H1 (cell line): Measurements from ENCODE around the gene CPXM2. TPM values are rescaled to one million over a fixed set of nuclear protein-coding genes. Genes with fewer than 3 reads are reported as not detected.

Source experiments
- CTCF ChIA-PET: fragments of 300-600 bp; sonication (Branson Sonifier 250); formaldehyde crosslinking; loops from one replicate; lab custom pipeline; 2021; ENCODE audit not compliant: partially characterized antibody; lab: Charles Lee
- POLR2A ChIA-PET: fragments of 300-600 bp; sonication (Branson Sonifier 250); formaldehyde crosslinking; loops from one replicate; lab custom pipeline; 2021; ENCODE audit warnings: inconsistent platforms; ENCODE audit not compliant: partially characterized antibody; lab: Charles Lee
- DNase-seq, 2 experiments: peaks; one replicate each; pipeline versions ENCODE4 v3.0.0 to v3.0.0-alpha.2; 2010 to 2022; ENCODE audit warnings: low spot score in 2 of 2, low read depth in 1 of 2, mixed read lengths in 1 of 2
- FAIRE-seq: peaks from 2 replicates; lab custom pipeline; 2011; peaks lifted over from hg19 to GRCh38; lab: Jason Lieb, UNC
- H2AFZ ChIP-seq: 2 replicates; pipeline ENCODE4 v1.8.1; 2012; ENCODE audit warnings: low read length, inconsistent platforms
- H2AK5ac ChIP-seq: 2 replicates; pipeline ENCODE4 v1.6.1; 2013; ENCODE audit warnings: low read depth, low read length
- H2BK120ac ChIP-seq: replicated peaks from 2 replicates; pipeline ENCODE3; 2013; ENCODE audit warnings: low read depth, low read length, inconsistent platforms
- H2BK12ac ChIP-seq: 2 replicates; pipeline ENCODE4 v1.6.1; 2013; ENCODE audit warnings: low read depth, low read length
- H2BK15ac ChIP-seq: 2 replicates; pipeline ENCODE4 v1.6.1; 2013; ENCODE audit warnings: low read length
- H2BK20ac ChIP-seq: 2 replicates; pipeline ENCODE4 v1.6.1; 2013; ENCODE audit warnings: low read length
- H2BK5ac ChIP-seq: 2 replicates; pipeline ENCODE4 v1.6.1; 2013; ENCODE audit warnings: low read depth, low read length
- H3K14ac ChIP-seq: 2 replicates; pipeline ENCODE4 v1.6.1; 2013; ENCODE audit warnings: inconsistent platforms; ENCODE audit not compliant: insufficient read length
- H3K18ac ChIP-seq: 2 replicates; pipeline ENCODE4 v1.6.1; 2013; ENCODE audit warnings: low read length; ENCODE audit errors: extremely low read depth
- H3K23ac ChIP-seq: 2 replicates; pipeline ENCODE4 v1.6.1; 2013; ENCODE audit warnings: inconsistent platforms; ENCODE audit not compliant: insufficient read length
- H3K23me2 ChIP-seq: 2 replicates; pipeline ENCODE4 v1.6.1; 2013; ENCODE audit warnings: low read depth, low read length
- H3K27ac ChIP-seq: 2 replicates; pipeline ENCODE4 v1.6.1; 2011; ENCODE audit warnings: low read depth, low read length, inconsistent platforms
- H3K27me3 ChIP-seq, 4 experiments: replicated peaks in 1 of 4; 1 replicate in 1 of 4; 2 replicates in 3 of 4; pipeline versions ENCODE4 v1.6.1 to v1.8.1; 2011 to 2013; ENCODE audit warnings: low read length in 3 of 4, mild to moderate bottlenecking in 3 of 4, inconsistent platforms in 2 of 4, mixed read lengths in 2 of 4, moderate library complexity in 1 of 4; ENCODE audit not compliant: control insufficient read depth in 3 of 4, insufficient read depth in 3 of 4; ENCODE audit errors: extremely low read depth in 1 of 4
- H3K36me3 ChIP-seq, 4 experiments: 2 replicates each; pipeline versions ENCODE4 v1.6.1 to v1.8.1; 2011 to 2013; ENCODE audit warnings: mild to moderate bottlenecking in 4 of 4, low read length in 3 of 4, moderate library complexity in 2 of 4, control low read depth in 1 of 4, inconsistent platforms in 1 of 4; ENCODE audit not compliant: insufficient read depth in 4 of 4, control insufficient read depth in 2 of 4
- H3K4ac ChIP-seq: replicated peaks from 2 replicates; pipeline ENCODE3; 2013; ENCODE audit warnings: low read length, low read depth, mixed read lengths, inconsistent platforms; ENCODE audit not compliant: insufficient read length
- H3K4me1 ChIP-seq, 4 experiments: replicated peaks in 1 of 4; 1 replicate in 1 of 4; 2 replicates in 3 of 4; pipeline versions ENCODE4 v1.6.1 to v1.8.1; 2011 to 2013; ENCODE audit warnings: low read length in 3 of 4, inconsistent platforms in 2 of 4, mixed read lengths in 1 of 4; ENCODE audit not compliant: insufficient read depth in 4 of 4, control insufficient read depth in 3 of 4
- H3K4me2 ChIP-seq, 2 experiments: 2 replicates each; pipeline versions ENCODE4 v1.6.1 to v1.8.1; 2011 to 2013; ENCODE audit warnings: low read depth in 2 of 2, low read length in 2 of 2, control low read depth in 1 of 2, inconsistent platforms in 1 of 2, mild to moderate bottlenecking in 1 of 2; ENCODE audit not compliant: insufficient read depth in 1 of 2
- H3K4me3 ChIP-seq, 4 experiments: fragments of 200-600, 300-600 bp in 1 of 4; sonication (generic), shearing (Covaris generic), sonication (Bioruptor Twin) in 1 of 4; 2 replicates each; pipeline versions ENCODE4 v1.5.1 to v1.8.1; 2011 to 2016; ENCODE audit warnings: low read length in 4 of 4, low read depth in 3 of 4, control low read depth in 2 of 4, inconsistent platforms in 2 of 4, mild to moderate bottlenecking in 2 of 4, mixed read lengths in 1 of 4, moderate library complexity in 1 of 4; ENCODE audit not compliant: insufficient read depth in 2 of 4; ENCODE audit errors: extremely low read depth in 1 of 4
- H3K56ac ChIP-seq: replicated peaks from 2 replicates; pipeline ENCODE3; 2013; ENCODE audit warnings: low read depth, mild to moderate bottlenecking, mixed read lengths, low read length, inconsistent platforms; ENCODE audit not compliant: insufficient read length
- H3K79me1 ChIP-seq: 2 replicates; pipeline ENCODE4 v1.6.1; 2013; ENCODE audit warnings: low read depth, low read length, control low read depth
- H3K79me2 ChIP-seq, 2 experiments: 2 replicates each; pipeline versions ENCODE4 v1.6.1 to v1.8.1; 2012 to 2013; ENCODE audit warnings: low read length in 2 of 2, mild to moderate bottlenecking in 2 of 2, inconsistent platforms in 1 of 2; ENCODE audit not compliant: insufficient read depth in 2 of 2, control insufficient read depth in 1 of 2
- H3K9ac ChIP-seq, 4 experiments: replicated peaks in 1 of 4; 1 replicate in 1 of 4; 2 replicates in 3 of 4; pipeline versions ENCODE4 v1.6.1 to v1.8.1; 2011 to 2013; ENCODE audit warnings: low read depth in 3 of 4, low read length in 3 of 4, control low read depth in 2 of 4, mild to moderate bottlenecking in 2 of 4, moderate library complexity in 2 of 4, inconsistent platforms in 1 of 4; ENCODE audit errors: extremely low read depth in 1 of 4
- H3K9me3 ChIP-seq, 2 experiments: 2 replicates each; pipeline versions ENCODE4 v1.6.1 to v1.8.1; 2012 to 2013; ENCODE audit warnings: mild to moderate bottlenecking in 2 of 2, moderate library complexity in 2 of 2, control low read depth in 1 of 2, inconsistent platforms in 1 of 2, low read depth in 1 of 2, low read length in 1 of 2, mixed read lengths in 1 of 2; ENCODE audit not compliant: insufficient read depth in 2 of 2
- H4K20me1 ChIP-seq, 2 experiments: replicated peaks in 1 of 2; 2 replicates each; pipeline versions ENCODE3 to v1.8.1; 2011 to 2013; ENCODE audit warnings: inconsistent platforms in 2 of 2, low read length in 2 of 2, mild to moderate bottlenecking in 1 of 2; ENCODE audit not compliant: insufficient read depth in 2 of 2, control insufficient read depth in 1 of 2
- H4K5ac ChIP-seq: 2 replicates; pipeline ENCODE4 v1.6.1; 2013; ENCODE audit warnings: low read length, low read depth, mixed read lengths, inconsistent platforms; ENCODE audit not compliant: insufficient read length
- H4K8ac ChIP-seq: 2 replicates; pipeline ENCODE4 v1.8.0; 2013; ENCODE audit warnings: mild to moderate bottlenecking, moderate library complexity, low read length, inconsistent platforms; ENCODE audit not compliant: insufficient read depth; ENCODE audit errors: extremely low read depth
- H4K91ac ChIP-seq: replicated peaks from 2 replicates; pipeline ENCODE3; 2013; ENCODE audit warnings: low read length, mixed read lengths, inconsistent platforms; ENCODE audit not compliant: insufficient read length
- BACH1 ChIP-seq: IDR thresholded peaks from 2 replicates; pipeline ENCODE4 v1.6.1; 2012; ENCODE audit warnings: low read length, improper control_type of control experiment
- CHD1 ChIP-seq: IDR thresholded peaks from 2 replicates; pipeline ENCODE4 v1.6.1; 2012; ENCODE audit warnings: low read depth, low read length, improper control_type of control experiment
- KDM4A ChIP-seq: IDR thresholded peaks from one replicate; pipeline ENCODE4 v1.7.1; 2012; ENCODE audit warnings: low read depth, mild to moderate bottlenecking, moderate library complexity, low read length, inconsistent platforms; ENCODE audit not compliant: severe bottlenecking
- POU5F1 ChIP-seq: IDR thresholded peaks from 2 replicates; pipeline ENCODE4 v1.6.1; 2011; ENCODE audit warnings: low read depth, mild to moderate bottlenecking, low read length, moderate library complexity
- RFX5 ChIP-seq: IDR thresholded peaks from 2 replicates; pipeline ENCODE4 v1.6.1; 2011; ENCODE audit warnings: low read depth, low read length, improper control_type of control experiment, borderline replicate concordance
- SIRT6 ChIP-seq: IDR thresholded peaks from one replicate; pipeline ENCODE4 v1.7.1; 2012; ENCODE audit warnings: low read length, inconsistent platforms
- SIX5 ChIP-seq: IDR thresholded peaks from 2 replicates; pipeline ENCODE4 v1.6.1; 2011; ENCODE audit warnings: mild to moderate bottlenecking, low read depth, low read length
- SP1 ChIP-seq: IDR thresholded peaks from 2 replicates; pipeline ENCODE4 v1.6.1; 2011; ENCODE audit warnings: low read depth, low read length
- SP2 ChIP-seq: IDR thresholded peaks from 2 replicates; pipeline ENCODE4 v1.6.1; 2012; ENCODE audit warnings: mild to moderate bottlenecking, low read length, inconsistent platforms
- SUZ12 ChIP-seq: fragments of 200-600 bp; sonication (generic); IDR thresholded peaks from 2 replicates; pipeline ENCODE4 v1.6.1; 2012; ENCODE audit warnings: mild to moderate bottlenecking, inconsistent platforms, low read length, moderate library complexity, mixed read lengths
- ZNF274 ChIP-seq: IDR thresholded peaks from 2 replicates; pipeline ENCODE4 v1.7.0; 2012; ENCODE audit warnings: low read length, borderline replicate concordance; ENCODE audit errors: extremely low read depth
- WGBS, 2 experiments: shearing (Covaris generic) in 1 of 2; methylation state at CpG; one replicate each; pipeline versions ENCODE4 v1.1.6 to v1.1.7; 2013 to 2015; ENCODE audit warnings: low lambda C conversion rate in 2 of 2, mixed read lengths in 2 of 2, inconsistent platforms in 1 of 2, low coverage in 1 of 2, missing lambda C conversion rate in 1 of 2; ENCODE audit not compliant: insufficient replicate concordance in 2 of 2, insufficient coverage in 1 of 2, insufficient read length in 1 of 2; ENCODE audit errors: extremely low coverage in 1 of 2, missing lambda C conversion rate in 1 of 2; 5-methylcytosine and 5-hydroxymethylcytosine counted together
- polyA plus RNA-seq, 7 experiments: library from polyadenylated mRNA; depleted of rRNA in 3 of 7; stranded (reverse) in 5 of 7; unstranded in 2 of 7; fragments of >200 nt in 5 of 7; fragments of 200-250 nt in 2 of 7; gene quantifications; 1 replicate in 5 of 7; 2 replicates in 1 of 7; 4 replicates in 1 of 7; pipeline versions ENCODE4 v1.2.1 to v1.2.3, GENCODE V29; 2011 to 2013; ENCODE audit warnings: missing spikeins in 2 of 7, mixed read lengths in 2 of 7
- total RNA-seq: library from RNA; stranded (reverse); fragmentation: NEBNext Ultra II Directional; extraction: Animal tissue kit (Norgen Biotek cat#: 25700); gene quantifications from 2 replicates; pipeline ENCODE4 v1.2.1, GENCODE V29; 2021
- TF ChIP-seq, protein P1 (sequence below): IDR thresholded peaks from 2 replicates; pipeline ENCODE4 v1.6.1; 2011; ENCODE audit warnings: low read length, improper control_type of control experiment
- TF ChIP-seq, protein P2 (sequence below): IDR thresholded peaks from 2 replicates; pipeline ENCODE4 v1.6.1; 2012; ENCODE audit warnings: inconsistent platforms

Gene CPXM2
- total and polyA plus RNA-seq, 2 of the 8 experiments (the other 6 are each of a cell fraction or from before 2014, with no cell fraction given) = 2.4 to 2.9 TPM

DNA sequence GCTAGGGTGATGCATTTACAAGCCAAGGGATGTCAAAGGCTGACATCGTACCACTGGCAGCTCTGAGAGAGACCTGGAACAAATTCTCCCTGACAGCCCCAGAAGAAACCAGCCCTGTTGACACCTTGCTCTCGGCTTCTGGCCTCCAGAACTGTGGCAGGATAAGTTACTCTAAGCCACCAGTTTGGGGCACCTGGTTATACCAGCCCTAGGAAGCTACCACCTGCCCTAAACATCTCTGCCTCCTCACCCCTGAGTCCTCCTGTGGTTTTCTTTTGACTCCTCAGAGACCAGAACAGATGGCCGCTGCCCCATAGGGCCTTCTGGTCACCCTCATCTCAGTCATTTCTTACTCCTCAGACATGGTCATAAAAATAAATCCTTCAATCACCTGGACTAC is 107.4 kb downstream of the CPXM2 start:
- no peaks in the 10 kb centered on the region for H3K79me1 ChIP-seq
- H4K8ac ChIP-seq = no peak overlapping the region
- H2AK5ac ChIP-seq = no peak overlapping the region
- H3K56ac ChIP-seq = no peak overlapping the region
- no peak overlapping the region for H2AFZ ChIP-seq
- H3K79me2 ChIP-seq = no peaks in the 10 kb centered on the region
- no peak overlapping the region for H3K4ac ChIP-seq
- H3K23me2 ChIP-seq = no peaks in the 10 kb centered on the region
- no peak overlapping the region for H3K9ac ChIP-seq
- H3K23ac ChIP-seq = no peak overlapping the region
- H2BK120ac ChIP-seq = no peak overlapping the region
- H4K91ac ChIP-seq = no peak overlapping the region
- POLR2A ChIA-PET = no interaction called here
- no peak overlapping the region for H3K18ac ChIP-seq
- FAIRE-seq (no peak), DNase-seq (no peak)
- no peaks in the 10 kb centered on the region for H3K36me3 ChIP-seq
- H3K27ac ChIP-seq = no peak overlapping the region
- H2BK20ac ChIP-seq = 0 out of 2 replicates have a peak overlapping the region, but pooled peaks have one; percentile 35
- H3K27me3 ChIP-seq = peaks cover 0 to 9% (median 9%) of the 10 kb centered on the region in 4 experiments; a peak in 3 of 7 replicates
- no peak overlapping the region for H2BK5ac ChIP-seq
- no peak overlapping the region for H3K4me2 ChIP-seq
- no peaks in the 10 kb centered on the region for H3K9me3 ChIP-seq
- no peak overlapping the region for H2BK12ac ChIP-seq
- WGBS, 2 experiments = 87% methylated on average over 3 of the region's 3 CpGs; no CpG with 5 or more reads in 1 of the 2 experiments
- H3K14ac ChIP-seq = no peak overlapping the region
- H3K4me1 ChIP-seq = peaks cover 2 to 10% (median 6%) of the 10 kb centered on the region in 4 experiments; a peak in 3 of 7 replicates
- H2BK15ac ChIP-seq = no peak overlapping the region
- H4K5ac ChIP-seq = no peak overlapping the region
- H4K20me1 ChIP-seq = no peaks in the 10 kb centered on the region
- CTCF ChIA-PET = interaction anchor here (0.8 to 1.6 kb wide), 6 partner anchors 9 to 211 kb away, joined by 3 to 5 read pairs (median 4); no protein-coding TSS in a partner anchor
- no peak overlapping the region for H3K4me3 ChIP-seq
- TF ChIP-seq CHD1 (no peak), ZNF274 (no peak), SIX5 (no peak), RFX5 (no peak), SP2 (no peak), SIRT6 (no peak), SUZ12 (no peak), KDM4A (no peak), BACH1 (no peak), POU5F1 (no peak), SP1 (no peak)
- TF ChIP-seq, protein P1, sequence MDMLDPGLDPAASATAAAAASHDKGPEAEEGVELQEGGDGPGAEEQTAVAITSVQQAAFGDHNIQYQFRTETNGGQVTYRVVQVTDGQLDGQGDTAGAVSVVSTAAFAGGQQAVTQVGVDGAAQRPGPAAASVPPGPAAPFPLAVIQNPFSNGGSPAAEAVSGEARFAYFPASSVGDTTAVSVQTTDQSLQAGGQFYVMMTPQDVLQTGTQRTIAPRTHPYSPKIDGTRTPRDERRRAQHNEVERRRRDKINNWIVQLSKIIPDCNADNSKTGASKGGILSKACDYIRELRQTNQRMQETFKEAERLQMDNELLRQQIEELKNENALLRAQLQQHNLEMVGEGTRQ = no peak
- TF ChIP-seq, protein P2, sequence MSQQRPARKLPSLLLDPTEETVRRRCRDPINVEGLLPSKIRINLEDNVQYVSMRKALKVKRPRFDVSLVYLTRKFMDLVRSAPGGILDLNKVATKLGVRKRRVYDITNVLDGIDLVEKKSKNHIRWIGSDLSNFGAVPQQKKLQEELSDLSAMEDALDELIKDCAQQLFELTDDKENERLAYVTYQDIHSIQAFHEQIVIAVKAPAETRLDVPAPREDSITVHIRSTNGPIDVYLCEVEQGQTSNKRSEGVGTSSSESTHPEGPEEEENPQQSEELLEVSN = no peak
